HCT116 (cell line): ENCODE data around the gene CATSPERB. TPM values are rescaled to one million over a fixed set of nuclear protein-coding genes. Genes with fewer than 3 reads are reported as not detected.

Experiments
- ATAC-seq: fragments of 200-7000 bp; cut with Tn5 transposase; 2 replicates; pipeline ENCODE4 v1.9.1; 2020; ENCODE audit warnings: mild to moderate bottlenecking, moderate library complexity
- BruUV-seq: library from RNA; stranded (reverse); fragments of 400-500 nt; replicated peaks from 2 replicates; lab custom pipeline; 2021; lab: Mats Ljungman, UMichigan
- CTCF ChIA-PET: fragments of 300-600 bp; sonication (Branson Sonifier 250); formaldehyde crosslinking; loops from one replicate; lab custom pipeline; 2021; ENCODE audit warnings: antibody characterized with exemption; lab: Charles Lee
- POLR2A ChIA-PET: fragments of 300-600, 350-600 bp; sonication (Branson Sonifier 250); formaldehyde crosslinking; loops from one replicate; lab custom pipeline; 2021; ENCODE audit warnings: antibody characterized with exemption; lab: Charles Lee
- RAD21 ChIA-PET, 2 experiments: fragments of 300-600 bp; sonication (Branson Sonifier 250); formaldehyde crosslinking; loops; one replicate each; lab custom pipeline; 2023; ENCODE audit warnings: low total read pairs in 2 of 2; ENCODE audit not compliant: uncharacterized antibody in 2 of 2, unreplicated experiment in 2 of 2, low non-redundant PET in 1 of 2; lab: Charles Lee
- DNase-seq: peaks from one replicate; pipeline ENCODE4 v3.0.0-alpha.2; 2010; ENCODE audit warnings: low read depth, low spot score
- H2AFZ ChIP-seq: fragments of 200-600 bp; shearing (Covaris generic), sonication (generic); 2 replicates; pipeline ENCODE4 v1.6.1; 2017; ENCODE audit warnings: low read depth, mixed run types, mixed read lengths, antibody characterized with exemption, low read length; ENCODE audit not compliant: poor library complexity, severe bottlenecking
- H3K27ac ChIP-seq: 2 replicates; pipeline ENCODE4 v1.5.1; 2012; ENCODE audit warnings: low read depth, low read length
- H3K27me3 ChIP-seq: fragments of 200-600 bp; sonication (generic); 2 replicates; pipeline ENCODE4 v1.6.1; 2016; ENCODE audit warnings: mixed run types, low read length, mixed read lengths; ENCODE audit not compliant: insufficient read depth
- H3K36me3 ChIP-seq, 2 experiments: fragments of 200-500 bp in 1 of 2; fragments of 200-600 bp in 1 of 2; sonication (Bioruptor generic) in 1 of 2; sonication (generic) in 1 of 2; 2 replicates each; pipeline versions ENCODE4 v1.5.1 to v1.6.1; 2014 to 2016; ENCODE audit warnings: low read length in 2 of 2, inconsistent platforms in 1 of 2, mixed read lengths in 1 of 2, mixed run types in 1 of 2; ENCODE audit not compliant: insufficient read depth in 2 of 2, control insufficient read depth in 1 of 2
- H3K4me1 ChIP-seq, 2 experiments: fragments of 200-600 bp in 1 of 2; sonication (generic) in 1 of 2; 2 replicates each; pipeline versions ENCODE4 v1.5.1 to v1.6.1; 2012 to 2017; ENCODE audit warnings: low read length in 2 of 2, inconsistent platforms in 1 of 2, mild to moderate bottlenecking in 1 of 2, mixed read lengths in 1 of 2, mixed run types in 1 of 2, moderate library complexity in 1 of 2; ENCODE audit not compliant: insufficient read depth in 2 of 2, control insufficient read depth in 1 of 2
- H3K4me2 ChIP-seq: fragments of 200-600 bp; sonication (generic); 2 replicates; pipeline ENCODE4 v1.6.1; 2017; ENCODE audit warnings: mixed run types, low read length, mixed read lengths
- H3K4me3 ChIP-seq, 2 experiments: fragments of 200-600 bp in 1 of 2; sonication (generic) in 1 of 2; replicated peaks in 1 of 2; 2 replicates each; pipeline ENCODE4 v1.5.1; 2011 to 2016; ENCODE audit warnings: low read length in 2 of 2, control low read depth in 1 of 2, low read depth in 1 of 2, mild to moderate bottlenecking in 1 of 2, mixed read lengths in 1 of 2, mixed run types in 1 of 2
- H3K79me2 ChIP-seq: fragments of 200-600 bp; sonication (generic); 2 replicates; pipeline ENCODE4 v1.6.1; 2017; ENCODE audit warnings: mild to moderate bottlenecking, mixed run types, low read length, moderate library complexity, mixed read lengths; ENCODE audit not compliant: insufficient read depth
- H3K9ac ChIP-seq: fragments of 200-600 bp; sonication (generic); 2 replicates; pipeline ENCODE4 v1.6.1; 2016; ENCODE audit warnings: low read length, mixed read lengths
- H3K9me2 ChIP-seq: fragments of 200-600 bp; sonication (generic), shearing (Covaris generic); 2 replicates; pipeline ENCODE4 v1.6.1; 2017; ENCODE audit warnings: mixed run types, mild to moderate bottlenecking, moderate library complexity; ENCODE audit not compliant: insufficient read depth
- H3K9me3 ChIP-seq, 2 experiments: fragments of 200-500 bp in 1 of 2; fragments of 200-600 bp in 1 of 2; sonication (Bioruptor generic) in 1 of 2; sonication (generic) in 1 of 2; 2 replicates each; pipeline ENCODE4 v1.6.1; 2014 to 2017; ENCODE audit warnings: low read length in 2 of 2, mixed read lengths in 2 of 2, inconsistent platforms in 1 of 2, low read depth in 1 of 2, mild to moderate bottlenecking in 1 of 2, mixed run types in 1 of 2, moderate library complexity in 1 of 2; ENCODE audit not compliant: control insufficient read depth in 1 of 2, insufficient read depth in 1 of 2
- H4K20me1 ChIP-seq: fragments of 200-600 bp; sonication (generic), shearing (Covaris generic); 2 replicates; pipeline ENCODE4 v1.6.1; 2017; ENCODE audit warnings: mixed run types, mild to moderate bottlenecking, moderate library complexity; ENCODE audit not compliant: insufficient read depth
- EZH2 ChIP-seq: fragments of 200-600 bp; sonication (generic); IDR thresholded peaks from 2 replicates; pipeline ENCODE4 v1.6.1; 2017; ENCODE audit warnings: antibody characterized with exemption, mixed run types
- POLR2AphosphoS5 ChIP-seq: IDR thresholded peaks from 2 replicates; pipeline ENCODE4 v1.6.1; 2011; ENCODE audit warnings: mild to moderate bottlenecking, low read depth, low read length, moderate library complexity
- RAD21 ChIP-seq: IDR thresholded peaks from 2 replicates; pipeline ENCODE4 v1.6.1; 2012; ENCODE audit warnings: low read depth, mild to moderate bottlenecking
- SIN3A ChIP-seq: IDR thresholded peaks from 2 replicates; pipeline ENCODE4 v1.6.1; 2012; ENCODE audit warnings: low read depth
- SRF ChIP-seq: IDR thresholded peaks from 2 replicates; pipeline ENCODE4 v1.6.1; 2012; ENCODE audit warnings: low read depth
- YY1 ChIP-seq: IDR thresholded peaks from 2 replicates; pipeline ENCODE4 v1.6.1; 2011; ENCODE audit warnings: low read length, low read depth, moderate library complexity, mild to moderate bottlenecking; ENCODE audit not compliant: insufficient replicate concordance; ENCODE audit errors: extremely low read depth
- ZFX ChIP-seq: fragments of 450-650 bp; IDR thresholded peaks from 2 replicates; pipeline ENCODE4 v1.6.1; 2017
- ZNF274 ChIP-seq: fragments of 200-500 bp; sonication (Bioruptor generic); IDR thresholded peaks from 2 replicates; pipeline ENCODE4 v1.6.1; 2014; ENCODE audit warnings: mild to moderate bottlenecking, low read depth, low read length, inconsistent platforms
- intact Hi-C: fragments of 100-400 bp; cut with micrococcal nuclease; formaldehyde crosslinking; loops from 2 replicates; pipeline ENCODE4 v1.10.0; 2022
- total RNA-seq: library from RNA; stranded (reverse); gene quantifications from one replicate; pipeline ENCODE4 v1.2.1, GENCODE V29; 2021; ENCODE audit not compliant: unreplicated experiment
- TF ChIP-seq, protein P1 (sequence below): IDR thresholded peaks from 2 replicates; pipeline ENCODE4 v1.6.1; 2011; ENCODE audit warnings: mild to moderate bottlenecking, low read length, moderate library complexity; ENCODE audit not compliant: insufficient replicate concordance; ENCODE audit errors: extremely low read depth
- TF ChIP-seq, protein P2 (sequence below): IDR thresholded peaks from 2 replicates; pipeline ENCODE4 v1.6.1; 2012

Gene CATSPERB
- total RNA-seq, 1 experiment from 2014 or later, result 0.74 TPM

DNA sequence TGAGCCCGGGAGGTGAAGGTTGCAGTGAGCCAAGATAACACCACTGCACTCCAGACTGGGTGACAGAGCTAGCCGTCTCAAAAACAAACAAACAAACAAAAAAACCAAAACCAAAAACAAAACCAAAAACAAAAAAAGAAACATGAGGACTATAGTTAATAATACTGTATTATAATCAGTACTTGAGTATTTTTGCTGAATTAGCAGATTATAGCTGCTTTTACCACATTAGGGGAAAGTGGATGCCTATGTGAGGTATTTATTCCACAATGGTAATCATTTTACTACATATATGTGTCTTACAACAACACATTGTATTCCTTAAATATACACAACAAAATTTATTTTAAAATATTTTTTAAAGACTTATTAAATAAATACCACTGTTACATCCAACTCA is 120.4 kb downstream of the CATSPERB start:
- no peak for TF ChIP-seq YY1
- no peak for TF ChIP-seq RAD21
- no peak for TF ChIP-seq SRF
- no peak for TF ChIP-seq ZFX
- no peak for TF ChIP-seq SIN3A
- TF ChIP-seq EZH2, result no peak
- TF ChIP-seq, protein P1, sequence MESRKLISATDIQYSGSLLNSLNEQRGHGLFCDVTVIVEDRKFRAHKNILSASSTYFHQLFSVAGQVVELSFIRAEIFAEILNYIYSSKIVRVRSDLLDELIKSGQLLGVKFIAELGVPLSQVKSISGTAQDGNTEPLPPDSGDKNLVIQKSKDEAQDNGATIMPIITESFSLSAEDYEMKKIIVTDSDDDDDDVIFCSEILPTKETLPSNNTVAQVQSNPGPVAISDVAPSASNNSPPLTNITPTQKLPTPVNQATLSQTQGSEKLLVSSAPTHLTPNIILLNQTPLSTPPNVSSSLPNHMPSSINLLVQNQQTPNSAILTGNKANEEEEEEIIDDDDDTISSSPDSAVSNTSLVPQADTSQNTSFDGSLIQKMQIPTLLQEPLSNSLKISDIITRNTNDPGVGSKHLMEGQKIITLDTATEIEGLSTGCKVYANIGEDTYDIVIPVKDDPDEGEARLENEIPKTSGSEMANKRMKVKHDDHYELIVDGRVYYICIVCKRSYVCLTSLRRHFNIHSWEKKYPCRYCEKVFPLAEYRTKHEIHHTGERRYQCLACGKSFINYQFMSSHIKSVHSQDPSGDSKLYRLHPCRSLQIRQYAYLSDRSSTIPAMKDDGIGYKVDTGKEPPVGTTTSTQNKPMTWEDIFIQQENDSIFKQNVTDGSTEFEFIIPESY, result no peak
- TF ChIP-seq POLR2AphosphoS5, result no peak
- TF ChIP-seq ZNF274, result no peak
- TF ChIP-seq, protein P2, sequence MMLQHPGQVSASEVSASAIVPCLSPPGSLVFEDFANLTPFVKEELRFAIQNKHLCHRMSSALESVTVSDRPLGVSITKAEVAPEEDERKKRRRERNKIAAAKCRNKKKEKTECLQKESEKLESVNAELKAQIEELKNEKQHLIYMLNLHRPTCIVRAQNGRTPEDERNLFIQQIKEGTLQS, result no peak
- no TSS peak for BruUV-seq

More for the DNA sequence above, 120.4 kb downstream of the CATSPERB start:
- Histone ChIP-seq H3K9ac (no peak overlapping the region), H3K4me2 (no peak overlapping the region), H3K4me3 (no peak overlapping the region), H3K9me3 (no peaks in the 10 kb centered on the region), H3K27ac (no peak overlapping the region), H3K27me3 (no peaks in the 10 kb centered on the region), H2AFZ (no peak overlapping the region), H4K20me1 (no peaks in the 10 kb centered on the region), H3K9me2 (no peaks in the 10 kb centered on the region), H3K79me2 (no peaks in the 10 kb centered on the region), H3K36me3 (no peaks in the 10 kb centered on the region), H3K4me1 (peaks cover 3 to 14% of the 10 kb centered on the region in 2 experiments; a peak in 3 of 4 replicates)
- DNase-seq (no peak), ATAC-seq (no peak)
- ChIA-PET POLR2A (no interaction called here), CTCF (no interaction called here), RAD21 (interaction anchor here in 1 of 2 experiments (0.6 kb wide), 1 partner anchor 116 kb away, joined by 3 read pairs; no protein-coding TSS in a partner anchor)
- intact Hi-C loops, result no loop called here
